SU-DHL-6 (cell line): ENCODE results near the gene LAPTM5.

Experiments
- H2AFZ ChIP-seq: fragments of 200-600 bp; sonication (generic); 2 replicates; pipeline ENCODE4 v1.6.1; 2014; ENCODE audit warnings: low read depth, mild to moderate bottlenecking, moderate library complexity, mixed read lengths, antibody characterized with exemption, low read length; ENCODE audit not compliant: severe bottlenecking
- H3F3A ChIP-seq: fragments of 200-600 bp; shearing (Covaris generic); 2 replicates; pipeline ENCODE4 v1.6.0; 2016; ENCODE audit warnings: antibody characterized with exemption, mild to moderate bottlenecking; ENCODE audit not compliant: insufficient read depth
- H3K27ac ChIP-seq: fragments of 200-600 bp; sonication (generic); 2 replicates; pipeline ENCODE4 v1.5.1; 2016; ENCODE audit warnings: low read depth, mild to moderate bottlenecking, low read length, moderate library complexity, mixed read lengths
- H3K27me3 ChIP-seq: fragments of 200-600 bp; sonication (generic), shearing (Covaris generic); 2 replicates; pipeline ENCODE4 v1.6.0; 2014; ENCODE audit warnings: mild to moderate bottlenecking, low read length
- H3K36me3 ChIP-seq: fragments of 200-600 bp; sonication (generic); 2 replicates; pipeline ENCODE4 v1.6.1; 2014; ENCODE audit warnings: mild to moderate bottlenecking, low read length, mixed read lengths
- H3K4me2 ChIP-seq: fragments of 300-600, 200-600 bp; shearing (Covaris generic), sonication (generic); 2 replicates; pipeline ENCODE4 v1.6.0; 2014; ENCODE audit warnings: low read length, low read depth, mild to moderate bottlenecking; ENCODE audit not compliant: poor library complexity, severe bottlenecking
- H3K4me3 ChIP-seq: fragments of 200-600 bp; sonication (generic); 2 replicates; pipeline ENCODE4 v1.5.1; 2014; ENCODE audit warnings: antibody characterized with exemption, low read length, mild to moderate bottlenecking, mixed read lengths; ENCODE audit not compliant: insufficient read depth, poor library complexity, severe bottlenecking
- H3K79me2 ChIP-seq: fragments of 200-600 bp; sonication (generic); 2 replicates; pipeline ENCODE4 v1.6.1; 2014; ENCODE audit warnings: mild to moderate bottlenecking, low read length, moderate library complexity; ENCODE audit not compliant: insufficient read depth
- H3K9ac ChIP-seq: fragments of 200-600 bp; sonication (generic); 2 replicates; pipeline ENCODE4 v1.7.0; 2014; ENCODE audit warnings: mild to moderate bottlenecking, low read length
- H3K9me2 ChIP-seq: fragments of 200-600 bp; sonication (generic); replicated peaks from 2 replicates; pipeline ENCODE4 v1.6.1; 2014; ENCODE audit warnings: low read length; ENCODE audit not compliant: insufficient read depth
- H3K9me3 ChIP-seq: fragments of 200-600 bp; sonication (generic); 2 replicates; pipeline ENCODE4 v1.6.1; 2014; ENCODE audit warnings: low read length, mixed read lengths; ENCODE audit not compliant: insufficient read depth
- H4K20me1 ChIP-seq: fragments of 200-600 bp; sonication (generic); 2 replicates; pipeline ENCODE4 v1.6.1; 2014; ENCODE audit warnings: low read depth, mild to moderate bottlenecking, antibody characterized with exemption, low read length, moderate library complexity, mixed read lengths
- CTCF ChIP-seq: fragments of 200-600 bp; sonication (generic); IDR thresholded peaks from one replicate; pipeline ENCODE4 v1.5.1; 2017; ENCODE audit warnings: antibody characterized with exemption, mild to moderate bottlenecking, low read length, moderate library complexity; ENCODE audit not compliant: insufficient read depth, poor library complexity, severe bottlenecking
- EZH2phosphoT487 ChIP-seq: fragments of 200-600 bp; sonication (generic), shearing (Covaris generic); conservative IDR thresholded peaks from 2 replicates; pipeline ENCODE4 v1.6.1; 2018; ENCODE audit warnings: mild to moderate bottlenecking, antibody characterized with exemption, low read length, moderate library complexity, mixed read lengths

The LAPTM5 gene

DNA sequence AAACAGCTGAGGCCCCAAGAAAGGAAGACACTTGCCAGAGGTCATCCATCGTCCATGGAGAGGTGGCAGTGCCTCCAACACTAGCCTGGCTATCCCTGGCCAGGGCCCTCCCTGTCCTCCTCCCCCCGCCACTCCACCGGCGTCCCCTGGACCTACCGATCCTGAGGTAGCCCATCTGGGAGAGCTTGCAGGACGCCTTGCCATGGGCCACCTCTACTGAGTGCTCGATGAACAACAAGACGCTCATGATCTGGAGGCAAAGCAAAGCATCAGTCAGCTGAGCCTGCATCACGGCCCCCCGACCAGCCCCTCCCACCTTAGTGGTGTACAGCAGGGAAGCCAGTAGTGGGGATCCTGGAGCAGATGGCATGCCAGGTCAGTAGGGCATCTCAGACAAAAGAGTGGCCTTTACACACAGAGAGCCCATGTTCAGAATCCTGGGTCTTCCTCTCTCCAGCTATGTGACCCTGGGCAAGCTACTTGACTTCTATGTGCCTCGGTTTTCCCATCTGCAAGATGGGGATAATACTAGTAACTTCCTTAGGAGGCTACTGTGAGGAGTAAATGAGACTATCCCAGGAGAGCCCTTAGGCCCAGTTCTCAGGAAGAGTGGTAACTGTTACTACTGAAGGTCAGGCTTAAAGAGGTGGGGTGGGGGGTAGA is 15.1 kb downstream of the LAPTM5 start:
- Histone ChIP-seq H3K79me2 (peaks cover 73% of the 10 kb centered on the region), H4K20me1 (peaks cover 30% of the 10 kb centered on the region), H3K4me2 (no peak overlapping the region), H3K9me3 (no peaks in the 10 kb centered on the region), H3K9ac (no peak overlapping the region), H3K27me3 (no peaks in the 10 kb centered on the region), H2AFZ (no peak overlapping the region), H3K36me3 (peaks cover 20% of the 10 kb centered on the region), H3K27ac (no peak overlapping the region), H3K9me2 (no peaks in the 10 kb centered on the region), H3F3A (peaks cover 27% of the 10 kb centered on the region), H3K4me3 (no peak overlapping the region)
- TF ChIP-seq CTCF (no peak), EZH2phosphoT487 (no peak)

DNA sequence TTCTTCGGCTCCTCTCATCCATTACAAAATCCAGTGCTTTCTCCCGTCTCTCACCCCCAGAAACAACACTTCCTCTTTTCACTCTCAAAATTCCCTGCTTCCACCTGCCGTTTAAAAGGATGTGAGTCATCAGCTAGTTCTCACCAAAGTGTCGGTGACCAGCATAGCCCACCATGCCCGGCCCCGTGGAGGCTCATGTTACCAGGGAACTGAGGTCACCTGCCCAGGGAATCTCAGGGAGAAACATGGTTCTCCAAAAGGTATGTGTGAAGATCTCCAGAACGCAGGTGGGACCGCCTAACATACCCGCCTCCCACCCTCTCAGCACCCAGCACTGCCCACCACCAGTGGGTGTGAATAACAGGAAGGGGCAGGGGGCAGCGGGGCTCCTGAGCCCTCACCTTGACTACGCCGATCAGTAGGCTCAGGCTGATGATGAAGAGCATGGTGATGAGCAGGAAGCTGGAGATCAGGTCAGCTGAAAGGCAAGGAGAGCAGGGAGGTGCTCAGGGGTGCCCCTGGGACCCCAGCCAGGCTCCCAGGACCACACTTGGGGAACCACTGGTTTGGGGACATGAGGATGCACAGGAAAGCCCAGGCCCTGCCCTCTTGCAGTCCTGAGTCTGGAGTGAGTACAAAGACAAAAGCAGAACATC is 16.2 kb downstream of the LAPTM5 start:
- Histone ChIP-seq H3K4me2 (no peak overlapping the region), H3K9me3 (no peaks in the 10 kb centered on the region), H3K9ac (no peak overlapping the region), H3F3A (peaks cover 25% of the 10 kb centered on the region), H2AFZ (no peak overlapping the region), H3K79me2 (peaks cover 63% of the 10 kb centered on the region), H3K36me3 (peaks cover 29% of the 10 kb centered on the region), H3K4me3 (no peak overlapping the region), H3K9me2 (no peaks in the 10 kb centered on the region), H4K20me1 (peaks cover 28% of the 10 kb centered on the region), H3K27ac (no peak overlapping the region), H3K27me3 (no peaks in the 10 kb centered on the region)
- TF ChIP-seq EZH2phosphoT487 (no peak), CTCF (no peak)

- peaks cover 54% of the 10 kb centered on the region for H3K79me2 ChIP-seq
- no peaks in the 10 kb centered on the region for H3K27me3 ChIP-seq
- H3K9me2 ChIP-seq = no peaks in the 10 kb centered on the region
- H3K36me3 ChIP-seq = peaks cover 29% of the 10 kb centered on the region
- no peak overlapping the region for H3K9ac ChIP-seq
- TF ChIP-seq CTCF (no peak), EZH2phosphoT487 (no peak)
- no peak overlapping the region for H3K27ac ChIP-seq
- H3F3A ChIP-seq = peaks cover 25% of the 10 kb centered on the region
- H3K4me3 ChIP-seq = no peak overlapping the region
- H2AFZ ChIP-seq = no peak overlapping the region
- no peaks in the 10 kb centered on the region for H3K9me3 ChIP-seq
- no peak overlapping the region for H3K4me2 ChIP-seq
- peaks cover 28% of the 10 kb centered on the region for H4K20me1 ChIP-seq
Observed at GRCh38 chr1:30740251-30741238, 17.0 kb downstream of the LAPTM5 start.
